ENCODE data around the gene INAFM2. TPM values are rescaled to one million over a fixed set of nuclear protein-coding genes. Genes with fewer than 3 reads are reported as not detected.

INAFM2 gene
- total RNA-seq, 1 donor: 30.2 TPM

GRCh38 chr15:40325188-40325587 lies 1.7 kb downstream of the INAFM2 start:
- DNase-seq (ENCODE audit: low read depth in 2 of 3, low spot score in 2 of 3): no peak

GRCh38 chr15:40325700-40326099 lies 2.2 kb downstream of the INAFM2 start:
- no peak for DNase-seq (ENCODE audit: low read depth in 2 of 3, low spot score in 2 of 3)

- DNase-seq (ENCODE audit: low read depth in 2 of 3, low spot score in 2 of 3): no peak
These were observed 4.0 kb downstream of the INAFM2 start for GRCh38 chr15:40327457-40327856.

- DNase-seq (ENCODE audit: low read depth in 2 of 3, low spot score in 2 of 3): no peak
These were observed 4.7 kb downstream of the INAFM2 start for GRCh38 chr15:40328176-40328575.

- no peak for DNase-seq (ENCODE audit: low read depth in 2 of 3, low spot score in 2 of 3)
These were observed 5.3 kb downstream of the INAFM2 start for GRCh38 chr15:40328751-40329150.

- no peak for DNase-seq (ENCODE audit: low read depth in 2 of 3, low spot score in 2 of 3)
These were observed 6.3 kb downstream of the INAFM2 start for GRCh38 chr15:40329804-40330203.

GRCh38 chr15:40330368-40330836 lies 6.9 kb downstream of the INAFM2 start:
- peak in 1 of 3 donors; percentile 42 for DNase-seq (ENCODE audit: low read depth in 2 of 3, low spot score in 2 of 3)

GRCh38 chr15:40331026-40331425 lies 7.5 kb downstream of the INAFM2 start:
- no peak for DNase-seq (ENCODE audit: low read depth in 2 of 3, low spot score in 2 of 3)

- no peak for DNase-seq (ENCODE audit: low read depth in 2 of 3, low spot score in 2 of 3)
These were observed 8.1 kb downstream of the INAFM2 start for GRCh38 chr15:40331637-40332036.

- DNase-seq (ENCODE audit: low read depth in 2 of 3, low spot score in 2 of 3): no peak
These were observed 8.8 kb downstream of the INAFM2 start for GRCh38 chr15:40332113-40332781.

- DNase-seq (ENCODE audit: low read depth in 2 of 3, low spot score in 2 of 3): peak in 2 of 3 donors; percentile 94 to 99
These were observed 10.5 kb downstream of the INAFM2 start for GRCh38 chr15:40333922-40334492.

GRCh38 chr15:40334541-40334940 lies 11.0 kb downstream of the INAFM2 start:
- no peak for DNase-seq (ENCODE audit: low read depth in 2 of 3, low spot score in 2 of 3)

- DNase-seq (ENCODE audit: low read depth in 2 of 3, low spot score in 2 of 3): no peak
These were observed 11.7 kb downstream of the INAFM2 start for GRCh38 chr15:40334941-40335795.

GRCh38 chr15:40335938-40336743 lies 12.6 kb downstream of the INAFM2 start:
- no peak for DNase-seq (ENCODE audit: low read depth in 2 of 3, low spot score in 2 of 3)

- DNase-seq (ENCODE audit: low read depth in 2 of 3, low spot score in 2 of 3): peak in 1 of 3 donors; percentile 57
These were observed 13.2 kb downstream of the INAFM2 start for GRCh38 chr15:40336744-40337122.

- DNase-seq (ENCODE audit: low read depth in 2 of 3, low spot score in 2 of 3): no peak
These were observed 14.1 kb downstream of the INAFM2 start for GRCh38 chr15:40337597-40337996.

GRCh38 chr15:40338041-40338657 lies 14.7 kb downstream of the INAFM2 start:
- DNase-seq (ENCODE audit: low read depth in 2 of 3, low spot score in 2 of 3): peak in 2 of 3 donors; percentile 85 to 91

GRCh38 chr15:40338921-40339620 lies 15.6 kb downstream of the INAFM2 start:
- no peak for DNase-seq (ENCODE audit: low read depth in 2 of 3, low spot score in 2 of 3)

- DNase-seq (ENCODE audit: low read depth in 2 of 3, low spot score in 2 of 3): no peak
These were observed 16.1 kb downstream of the INAFM2 start for GRCh38 chr15:40339621-40339945.

Measured in hematopoietic multipotent progenitor cell (in vitro differentiated cells).